H1 (cell line): ENCODE measurements around the gene TRIM44. TPM values are rescaled to one million over a fixed set of nuclear protein-coding genes. Genes with fewer than 3 reads are reported as not detected.
A peak's percentile ranks its signal among the peaks of the same experiment; 100 is the strongest.

Experiments
- CTCF ChIA-PET: fragments of 300-600 bp; sonication (Branson Sonifier 250); formaldehyde crosslinking; loops from one replicate; lab custom pipeline; 2021; ENCODE audit not compliant: partially characterized antibody; lab: Charles Lee
- POLR2A ChIA-PET: fragments of 300-600 bp; sonication (Branson Sonifier 250); formaldehyde crosslinking; loops from one replicate; lab custom pipeline; 2021; ENCODE audit warnings: inconsistent platforms; ENCODE audit not compliant: partially characterized antibody; lab: Charles Lee
- DNase-seq, 2 experiments: peaks; one replicate each; pipeline versions ENCODE4 v3.0.0 to v3.0.0-alpha.2; 2010 to 2022; ENCODE audit warnings: low spot score in 2 of 2, low read depth in 1 of 2, mixed read lengths in 1 of 2
- FAIRE-seq: peaks from 2 replicates; lab custom pipeline; 2011; peaks lifted over from hg19 to GRCh38; lab: Jason Lieb, UNC
- H2AFZ ChIP-seq: 2 replicates; pipeline ENCODE4 v1.8.1; 2012; ENCODE audit warnings: low read length, inconsistent platforms
- H2AK5ac ChIP-seq: 2 replicates; pipeline ENCODE4 v1.6.1; 2013; ENCODE audit warnings: low read depth, low read length
- H2BK120ac ChIP-seq: replicated peaks from 2 replicates; pipeline ENCODE3; 2013; ENCODE audit warnings: low read depth, low read length, inconsistent platforms
- H2BK12ac ChIP-seq: 2 replicates; pipeline ENCODE4 v1.6.1; 2013; ENCODE audit warnings: low read depth, low read length
- H2BK15ac ChIP-seq: 2 replicates; pipeline ENCODE4 v1.6.1; 2013; ENCODE audit warnings: low read length
- H2BK20ac ChIP-seq: 2 replicates; pipeline ENCODE4 v1.6.1; 2013; ENCODE audit warnings: low read length
- H2BK5ac ChIP-seq: 2 replicates; pipeline ENCODE4 v1.6.1; 2013; ENCODE audit warnings: low read depth, low read length
- H3K14ac ChIP-seq: 2 replicates; pipeline ENCODE4 v1.6.1; 2013; ENCODE audit warnings: inconsistent platforms; ENCODE audit not compliant: insufficient read length
- H3K18ac ChIP-seq: 2 replicates; pipeline ENCODE4 v1.6.1; 2013; ENCODE audit warnings: low read length; ENCODE audit errors: extremely low read depth
- H3K23ac ChIP-seq: 2 replicates; pipeline ENCODE4 v1.6.1; 2013; ENCODE audit warnings: inconsistent platforms; ENCODE audit not compliant: insufficient read length
- H3K23me2 ChIP-seq: 2 replicates; pipeline ENCODE4 v1.6.1; 2013; ENCODE audit warnings: low read depth, low read length
- H3K27ac ChIP-seq: 2 replicates; pipeline ENCODE4 v1.6.1; 2011; ENCODE audit warnings: low read depth, low read length, inconsistent platforms
- H3K27me3 ChIP-seq, 4 experiments: replicated peaks in 1 of 4; 1 replicate in 1 of 4; 2 replicates in 3 of 4; pipeline versions ENCODE4 v1.6.1 to v1.8.1; 2011 to 2013; ENCODE audit warnings: low read length in 3 of 4, mild to moderate bottlenecking in 3 of 4, inconsistent platforms in 2 of 4, mixed read lengths in 2 of 4, moderate library complexity in 1 of 4; ENCODE audit not compliant: control insufficient read depth in 3 of 4, insufficient read depth in 3 of 4; ENCODE audit errors: extremely low read depth in 1 of 4
- H3K36me3 ChIP-seq, 4 experiments: 2 replicates each; pipeline versions ENCODE4 v1.6.1 to v1.8.1; 2011 to 2013; ENCODE audit warnings: mild to moderate bottlenecking in 4 of 4, low read length in 3 of 4, moderate library complexity in 2 of 4, control low read depth in 1 of 4, inconsistent platforms in 1 of 4; ENCODE audit not compliant: insufficient read depth in 4 of 4, control insufficient read depth in 2 of 4
- H3K4ac ChIP-seq: replicated peaks from 2 replicates; pipeline ENCODE3; 2013; ENCODE audit warnings: low read length, low read depth, mixed read lengths, inconsistent platforms; ENCODE audit not compliant: insufficient read length
- H3K4me1 ChIP-seq, 4 experiments: replicated peaks in 1 of 4; 1 replicate in 1 of 4; 2 replicates in 3 of 4; pipeline versions ENCODE4 v1.6.1 to v1.8.1; 2011 to 2013; ENCODE audit warnings: low read length in 3 of 4, inconsistent platforms in 2 of 4, mixed read lengths in 1 of 4; ENCODE audit not compliant: insufficient read depth in 4 of 4, control insufficient read depth in 3 of 4
- H3K4me2 ChIP-seq, 2 experiments: 2 replicates each; pipeline versions ENCODE4 v1.6.1 to v1.8.1; 2011 to 2013; ENCODE audit warnings: low read depth in 2 of 2, low read length in 2 of 2, control low read depth in 1 of 2, inconsistent platforms in 1 of 2, mild to moderate bottlenecking in 1 of 2; ENCODE audit not compliant: insufficient read depth in 1 of 2
- H3K4me3 ChIP-seq, 4 experiments: fragments of 200-600, 300-600 bp in 1 of 4; sonication (generic), shearing (Covaris generic), sonication (Bioruptor Twin) in 1 of 4; 2 replicates each; pipeline versions ENCODE4 v1.5.1 to v1.8.1; 2011 to 2016; ENCODE audit warnings: low read length in 4 of 4, low read depth in 3 of 4, control low read depth in 2 of 4, inconsistent platforms in 2 of 4, mild to moderate bottlenecking in 2 of 4, mixed read lengths in 1 of 4, moderate library complexity in 1 of 4; ENCODE audit not compliant: insufficient read depth in 2 of 4; ENCODE audit errors: extremely low read depth in 1 of 4
- H3K56ac ChIP-seq: replicated peaks from 2 replicates; pipeline ENCODE3; 2013; ENCODE audit warnings: low read depth, mild to moderate bottlenecking, mixed read lengths, low read length, inconsistent platforms; ENCODE audit not compliant: insufficient read length
- H3K79me1 ChIP-seq: 2 replicates; pipeline ENCODE4 v1.6.1; 2013; ENCODE audit warnings: low read depth, low read length, control low read depth
- H3K79me2 ChIP-seq, 2 experiments: 2 replicates each; pipeline versions ENCODE4 v1.6.1 to v1.8.1; 2012 to 2013; ENCODE audit warnings: low read length in 2 of 2, mild to moderate bottlenecking in 2 of 2, inconsistent platforms in 1 of 2; ENCODE audit not compliant: insufficient read depth in 2 of 2, control insufficient read depth in 1 of 2
- H3K9ac ChIP-seq, 4 experiments: replicated peaks in 1 of 4; 1 replicate in 1 of 4; 2 replicates in 3 of 4; pipeline versions ENCODE4 v1.6.1 to v1.8.1; 2011 to 2013; ENCODE audit warnings: low read depth in 3 of 4, low read length in 3 of 4, control low read depth in 2 of 4, mild to moderate bottlenecking in 2 of 4, moderate library complexity in 2 of 4, inconsistent platforms in 1 of 4; ENCODE audit errors: extremely low read depth in 1 of 4
- H3K9me3 ChIP-seq, 2 experiments: 2 replicates each; pipeline versions ENCODE4 v1.6.1 to v1.8.1; 2012 to 2013; ENCODE audit warnings: mild to moderate bottlenecking in 2 of 2, moderate library complexity in 2 of 2, control low read depth in 1 of 2, inconsistent platforms in 1 of 2, low read depth in 1 of 2, low read length in 1 of 2, mixed read lengths in 1 of 2; ENCODE audit not compliant: insufficient read depth in 2 of 2
- H4K20me1 ChIP-seq, 2 experiments: replicated peaks in 1 of 2; 2 replicates each; pipeline versions ENCODE3 to v1.8.1; 2011 to 2013; ENCODE audit warnings: inconsistent platforms in 2 of 2, low read length in 2 of 2, mild to moderate bottlenecking in 1 of 2; ENCODE audit not compliant: insufficient read depth in 2 of 2, control insufficient read depth in 1 of 2
- H4K5ac ChIP-seq: 2 replicates; pipeline ENCODE4 v1.6.1; 2013; ENCODE audit warnings: low read length, low read depth, mixed read lengths, inconsistent platforms; ENCODE audit not compliant: insufficient read length
- H4K8ac ChIP-seq: 2 replicates; pipeline ENCODE4 v1.8.0; 2013; ENCODE audit warnings: mild to moderate bottlenecking, moderate library complexity, low read length, inconsistent platforms; ENCODE audit not compliant: insufficient read depth; ENCODE audit errors: extremely low read depth
- H4K91ac ChIP-seq: replicated peaks from 2 replicates; pipeline ENCODE3; 2013; ENCODE audit warnings: low read length, mixed read lengths, inconsistent platforms; ENCODE audit not compliant: insufficient read length
- JUN ChIP-seq: IDR thresholded peaks from 2 replicates; pipeline ENCODE4 v1.6.1; 2011; ENCODE audit warnings: low read depth, mild to moderate bottlenecking, improper control_type of control experiment, low read length
- MAX ChIP-seq: IDR thresholded peaks from 2 replicates; pipeline ENCODE4 v1.6.1; 2012; ENCODE audit warnings: inconsistent platforms
- PHF8 ChIP-seq: fragments of 200-600 bp; sonication (generic); conservative IDR thresholded peaks from 2 replicates; pipeline ENCODE4 v1.7.1; 2012; ENCODE audit warnings: low read depth, mild to moderate bottlenecking, inconsistent platforms, low read length, moderate library complexity
- TCF12 ChIP-seq: IDR thresholded peaks from 2 replicates; pipeline ENCODE4 v1.6.1; 2011; ENCODE audit warnings: low read depth, mild to moderate bottlenecking, low read length
- WGBS, 2 experiments: shearing (Covaris generic) in 1 of 2; methylation state at CpG; one replicate each; pipeline versions ENCODE4 v1.1.6 to v1.1.7; 2013 to 2015; ENCODE audit warnings: low lambda C conversion rate in 2 of 2, mixed read lengths in 2 of 2, inconsistent platforms in 1 of 2, low coverage in 1 of 2, missing lambda C conversion rate in 1 of 2; ENCODE audit not compliant: insufficient replicate concordance in 2 of 2, insufficient coverage in 1 of 2, insufficient read length in 1 of 2; ENCODE audit errors: extremely low coverage in 1 of 2, missing lambda C conversion rate in 1 of 2; 5-methylcytosine and 5-hydroxymethylcytosine counted together
- polyA plus RNA-seq, 7 experiments: library from polyadenylated mRNA; depleted of rRNA in 3 of 7; stranded (reverse) in 5 of 7; unstranded in 2 of 7; fragments of >200 nt in 5 of 7; fragments of 200-250 nt in 2 of 7; gene quantifications; 1 replicate in 5 of 7; 2 replicates in 1 of 7; 4 replicates in 1 of 7; pipeline versions ENCODE4 v1.2.1 to v1.2.3, GENCODE V29; 2011 to 2013; ENCODE audit warnings: missing spikeins in 2 of 7, mixed read lengths in 2 of 7
- total RNA-seq: library from RNA; stranded (reverse); fragmentation: NEBNext Ultra II Directional; extraction: Animal tissue kit (Norgen Biotek cat#: 25700); gene quantifications from 2 replicates; pipeline ENCODE4 v1.2.1, GENCODE V29; 2021

The TRIM44 gene
- total and polyA plus RNA-seq, 2 of the 8 experiments (the other 6 are each of a cell fraction or from before 2014, with no cell fraction given): 13.9 to 34.4 TPM

- Histone ChIP-seq H2AFZ (no peak overlapping the region), H4K20me1 (peaks cover 0 to 5% of the 10 kb centered on the region in 2 experiments), H4K8ac (no peak overlapping the region), H2BK20ac (no peak overlapping the region), H3K27ac (no peak overlapping the region), H3K27me3 (no peaks in the 10 kb centered on the region), H3K79me2 (no peaks in the 10 kb centered on the region), H2BK120ac (no peak overlapping the region), H3K56ac (peak overlapping the region; percentile 60), H3K4me2 (no peak overlapping the region), H2BK5ac (no peak overlapping the region), H4K91ac (no peak overlapping the region), H2AK5ac (0 out of 2 replicates have a peak overlapping the region, but pooled peaks have one; percentile 13), H4K5ac (no peak overlapping the region), H2BK15ac (no peak overlapping the region), H3K9me3 (no peaks in the 10 kb centered on the region; a peak in 1 of 4 replicates), H3K36me3 (no peaks in the 10 kb centered on the region), H3K4me1 (no peaks in the 10 kb centered on the region), H3K23ac (no peak overlapping the region), H3K9ac (no peak overlapping the region), H3K23me2 (peaks cover 6% of the 10 kb centered on the region; the same call in 1 of the 2 replicates), H3K4me3 (no peak overlapping the region), H3K14ac (no peak overlapping the region), H3K79me1 (no peaks in the 10 kb centered on the region), H3K18ac (no peak overlapping the region), H2BK12ac (no peak overlapping the region), H3K4ac (no peak overlapping the region)
- no peak for DNase-seq
- no peak for FAIRE-seq
- 100% methylated on average over 1 of the region's 2 CpGs for WGBS, 2 experiments
- CTCF ChIA-PET: no interaction called here
- POLR2A ChIA-PET: no interaction called here
- TF ChIP-seq JUN: no peak
- TF ChIP-seq TCF12: no peak
- TF ChIP-seq MAX: no peak
- no peak for TF ChIP-seq PHF8
Observed at GRCh38 chr11:35856259-35856658, 193.7 kb downstream of the TRIM44 start.
